ENCODE results near the gene MTREX. TPM values are rescaled to one million over a fixed set of nuclear protein-coding genes. Genes with fewer than 3 reads are reported as not detected.

The MTREX gene
- total RNA-seq, 2 donors from 2014 or later, result 46.6 to 73.5 TPM

DNA sequence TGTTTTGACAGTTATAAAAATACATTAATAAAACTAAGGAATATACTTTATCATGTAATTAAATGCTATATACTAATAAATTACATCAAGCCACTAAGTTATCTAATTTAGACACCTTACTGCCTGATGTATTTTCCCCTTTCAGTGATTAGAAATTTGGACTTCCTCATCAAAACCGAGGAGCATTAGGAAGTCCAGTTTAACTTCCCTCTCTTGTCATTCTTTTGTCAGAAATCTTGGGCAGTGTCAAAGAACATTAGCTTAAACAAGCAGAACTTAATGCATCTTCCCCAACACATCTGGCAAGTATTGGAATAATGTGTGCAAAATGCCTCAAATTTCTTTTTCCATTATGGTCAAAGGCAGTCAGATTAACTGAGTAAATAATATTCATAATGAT lies 145.4 kb downstream of the MTREX start:
- no peaks in the 10 kb centered on the region for H3K9me3 ChIP-seq
- H3K27ac ChIP-seq, result no peak overlapping the region
- no peak for TF ChIP-seq POLR2A (IDR thresholded peaks at IDR 0.05)
- no peak for TF ChIP-seq POLR2AphosphoS5 (IDR thresholded peaks at IDR 0.05)
- no peak for TF ChIP-seq CTCF (IDR thresholded peaks at IDR 0.05)
- intact Hi-C loops (cut with DNase I), result no loop called here
- DNase-seq (ENCODE audit: low spot score), result no peak
- no peaks in the 10 kb centered on the region for H3K27me3 ChIP-seq (replicated peaks; ENCODE audit: insufficient read depth)
- H3K4me1 ChIP-seq (replicated peaks), result peaks cover 4% of the 10 kb centered on the region
- peaks cover 0 to 4% of the 10 kb centered on the region in 2 donors for H3K36me3 ChIP-seq
- no peak overlapping the region for H3K4me3 ChIP-seq
- 55% methylated on average over 1 of the region's 1 CpG for WGBS

DNA sequence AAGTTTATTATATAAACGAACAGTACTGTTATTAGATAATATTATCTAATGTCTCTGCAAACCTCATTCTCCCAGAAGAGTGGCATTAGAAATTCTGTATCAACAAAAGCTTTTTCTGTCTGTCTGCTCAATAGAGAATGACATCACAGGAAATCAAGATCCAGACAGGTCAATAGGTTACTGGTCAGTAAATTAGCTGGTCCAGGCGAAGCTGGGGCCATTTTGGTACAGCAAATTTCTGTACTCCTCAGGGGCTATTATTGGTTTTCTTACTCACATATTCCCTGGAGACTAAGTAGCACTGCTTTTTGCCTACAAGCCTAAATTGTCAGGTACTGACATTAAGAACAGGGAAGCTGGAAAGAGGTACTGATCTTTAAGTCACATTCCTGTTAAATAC lies 146.5 kb downstream of the MTREX start:
- 73% methylated on average over 2 of the region's 2 CpGs for WGBS
- Histone ChIP-seq H3K27me3 (replicated peaks; ENCODE audit: insufficient read depth) (no peaks in the 10 kb centered on the region), H3K36me3 (peaks cover 0 to 4% of the 10 kb centered on the region in 2 donors), H3K4me3 (no peak overlapping the region), H3K27ac (no peak overlapping the region), H3K9me3 (no peaks in the 10 kb centered on the region), H3K4me1 (replicated peaks) (peaks cover 4% of the 10 kb centered on the region)
- intact Hi-C loops (cut with DNase I), result no loop called here
- no peak for DNase-seq (ENCODE audit: low spot score)
- TF ChIP-seq CTCF (IDR thresholded peaks at IDR 0.05) (no peak), POLR2A (IDR thresholded peaks at IDR 0.05) (no peak), POLR2AphosphoS5 (IDR thresholded peaks at IDR 0.05) (no peak)

DNA sequence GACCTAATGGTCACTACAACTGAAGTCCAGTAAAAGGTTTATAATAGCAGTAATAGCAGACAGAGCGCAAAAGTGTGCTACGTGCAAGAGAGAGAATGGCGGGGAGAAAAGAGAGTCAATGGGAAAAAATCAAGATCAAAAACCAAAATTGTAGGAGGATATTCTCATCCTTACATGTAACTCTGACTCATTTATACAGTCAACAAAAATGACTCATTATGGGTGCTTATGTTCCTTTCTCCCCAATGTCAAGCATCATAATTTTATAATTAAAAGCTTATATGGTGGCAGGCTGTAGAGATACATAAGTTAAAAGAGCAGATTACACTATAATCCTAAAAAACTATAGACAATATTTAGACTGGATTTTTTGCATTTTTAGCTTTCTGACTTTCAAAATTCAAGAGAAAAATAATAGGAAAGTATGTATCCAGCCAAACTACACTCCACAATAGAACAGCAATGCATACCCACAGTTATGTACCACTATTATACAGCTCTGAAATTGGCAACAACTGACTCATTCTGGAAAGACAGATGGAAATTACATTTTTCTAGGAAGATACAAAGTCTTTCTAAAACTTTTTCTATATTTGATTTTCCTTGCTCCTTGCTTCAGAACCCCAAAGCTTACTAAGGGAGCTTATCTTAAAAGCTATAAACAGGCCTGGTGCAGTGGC lies 148.6 kb downstream of the MTREX start:
- H3K27me3 ChIP-seq (replicated peaks; ENCODE audit: insufficient read depth), result no peaks in the 10 kb centered on the region
- intact Hi-C loops (cut with DNase I), result no loop called here
- H3K27ac ChIP-seq, result no peak overlapping the region
- TF ChIP-seq CTCF (IDR thresholded peaks at IDR 0.05) (no peak), POLR2A (IDR thresholded peaks at IDR 0.05) (no peak), POLR2AphosphoS5 (IDR thresholded peaks at IDR 0.05) (no peak)
- peaks cover 0 to 4% of the 10 kb centered on the region in 2 donors for H3K36me3 ChIP-seq
- H3K4me3 ChIP-seq, result no peak overlapping the region
- no peak for DNase-seq (ENCODE audit: low spot score)
- no peaks in the 10 kb centered on the region for H3K9me3 ChIP-seq
- H3K4me1 ChIP-seq (replicated peaks), result peaks cover 4% of the 10 kb centered on the region
- 94% methylated on average over 3 of the region's 3 CpGs for WGBS

DNA sequence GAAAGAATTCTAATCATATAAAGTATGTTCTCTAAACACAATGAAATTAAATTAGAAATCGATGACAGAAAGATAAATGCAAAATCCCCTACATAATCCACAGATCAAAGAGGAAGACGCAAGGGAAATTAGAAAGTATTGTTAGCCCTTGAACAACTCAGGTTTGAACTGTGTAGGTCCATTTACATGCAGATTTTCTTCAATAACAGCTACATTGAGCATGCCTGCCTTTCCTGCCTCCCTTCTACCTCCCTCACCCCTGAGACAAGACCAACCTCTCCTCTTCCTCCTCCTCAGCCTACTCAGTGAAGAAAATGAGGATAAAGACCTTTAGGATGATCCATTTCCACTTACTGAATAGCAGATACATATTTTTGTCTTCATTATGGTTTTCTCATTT lies 151.8 kb downstream of the MTREX start:
- no peaks in the 10 kb centered on the region for H3K4me1 ChIP-seq (replicated peaks)
- H3K9me3 ChIP-seq, result no peaks in the 10 kb centered on the region
- H3K36me3 ChIP-seq, result peaks cover 0 to 4% of the 10 kb centered on the region in 2 donors
- no peak for DNase-seq (ENCODE audit: low spot score)
- intact Hi-C loops (cut with DNase I), result no loop called here
- WGBS, result 87% methylated on average over 2 of the region's 2 CpGs
- H3K27ac ChIP-seq, result no peak overlapping the region
- H3K4me3 ChIP-seq, result no peak overlapping the region
- H3K27me3 ChIP-seq (replicated peaks; ENCODE audit: insufficient read depth), result no peaks in the 10 kb centered on the region
- no peak for TF ChIP-seq POLR2A (IDR thresholded peaks at IDR 0.05)
- no peak for TF ChIP-seq POLR2AphosphoS5 (IDR thresholded peaks at IDR 0.05)
- no peak for TF ChIP-seq CTCF (IDR thresholded peaks at IDR 0.05)

- DNase-seq (ENCODE audit: low spot score), result no peak
- Histone ChIP-seq H3K27me3 (replicated peaks; ENCODE audit: insufficient read depth) (no peaks in the 10 kb centered on the region), H3K4me3 (no peak overlapping the region), H3K27ac (no peak overlapping the region), H3K36me3 (no peaks in the 10 kb centered on the region), H3K9me3 (no peaks in the 10 kb centered on the region), H3K4me1 (replicated peaks) (peaks cover 7% of the 10 kb centered on the region)
- 94% methylated on average over 3 of the region's 3 CpGs for WGBS
- intact Hi-C loops (cut with DNase I), result no loop called here
- TF ChIP-seq POLR2A (IDR thresholded peaks at IDR 0.05) (no peak), POLR2AphosphoS5 (IDR thresholded peaks at IDR 0.05) (no peak), CTCF (IDR thresholded peaks at IDR 0.05) (no peak)
Observed at GRCh38 chr5:55463613-55464012, 155.8 kb downstream of the MTREX start.
